Stimulated activated naive CD8-positive, alpha-beta T cell treated with anti-CD3 and anti-CD28 coated beads, Interleukin-15, Interleukin-2, amounts not matched to agents 100 ng/mL and 50 ng/mL, for 24 hours (primary cell): ENCODE measurements around the gene DACT3.

ENCODE experiments used
- H3K27ac Mint-ChIP-seq: one replicate; pipeline ENCODE4 v1.8.0; 2021; ENCODE audit warnings: mild to moderate bottlenecking, mixed read lengths
- H3K27me3 Mint-ChIP-seq: one replicate; pipeline ENCODE4 v1.8.0; 2021; ENCODE audit warnings: mixed read lengths
- H3K36me3 Mint-ChIP-seq: one replicate; pipeline ENCODE4 v1.8.0; 2021; ENCODE audit warnings: low read depth, mixed read lengths
- H3K4me1 Mint-ChIP-seq: one replicate; pipeline ENCODE4 v1.8.0; 2021; ENCODE audit warnings: low read depth, mixed read lengths
- H3K4me3 Mint-ChIP-seq: one replicate; pipeline ENCODE4 v1.8.0; 2021; ENCODE audit warnings: mild to moderate bottlenecking, mixed read lengths
- H3K9me3 Mint-ChIP-seq: one replicate; pipeline ENCODE4 v1.8.0; 2021; ENCODE audit warnings: mixed read lengths

DACT3 gene

DNA sequence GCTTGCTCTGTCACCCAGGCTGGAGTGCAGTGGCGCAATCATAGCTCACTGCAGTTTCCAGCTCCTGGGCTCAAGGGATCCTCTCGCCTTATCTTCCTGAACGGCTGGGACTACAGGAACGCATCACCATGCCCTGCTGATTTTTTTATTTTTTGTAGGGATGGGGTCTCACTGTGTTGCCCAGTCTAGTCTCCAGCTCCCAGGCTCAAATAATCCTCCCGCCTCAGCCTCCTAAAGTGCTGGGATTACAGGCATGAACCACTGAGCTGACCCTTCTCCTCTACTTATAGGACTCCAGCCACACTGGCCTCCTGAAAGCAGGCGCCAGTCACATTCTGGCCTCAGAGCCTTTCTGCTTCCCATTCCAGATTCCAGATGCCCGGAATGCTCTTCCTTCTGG is 10.5 kb downstream of the DACT3 start:
- Mint-ChIP-seq H3K4me1 (peaks cover 11% of the 10 kb centered on the region), H3K36me3 (peaks cover 6% of the 10 kb centered on the region), H3K9me3 (no peaks in the 10 kb centered on the region), H3K4me3 (peak overlapping the region; percentile 4), H3K27me3 (peaks cover 61% of the 10 kb centered on the region), H3K27ac (no peak overlapping the region)

DNA sequence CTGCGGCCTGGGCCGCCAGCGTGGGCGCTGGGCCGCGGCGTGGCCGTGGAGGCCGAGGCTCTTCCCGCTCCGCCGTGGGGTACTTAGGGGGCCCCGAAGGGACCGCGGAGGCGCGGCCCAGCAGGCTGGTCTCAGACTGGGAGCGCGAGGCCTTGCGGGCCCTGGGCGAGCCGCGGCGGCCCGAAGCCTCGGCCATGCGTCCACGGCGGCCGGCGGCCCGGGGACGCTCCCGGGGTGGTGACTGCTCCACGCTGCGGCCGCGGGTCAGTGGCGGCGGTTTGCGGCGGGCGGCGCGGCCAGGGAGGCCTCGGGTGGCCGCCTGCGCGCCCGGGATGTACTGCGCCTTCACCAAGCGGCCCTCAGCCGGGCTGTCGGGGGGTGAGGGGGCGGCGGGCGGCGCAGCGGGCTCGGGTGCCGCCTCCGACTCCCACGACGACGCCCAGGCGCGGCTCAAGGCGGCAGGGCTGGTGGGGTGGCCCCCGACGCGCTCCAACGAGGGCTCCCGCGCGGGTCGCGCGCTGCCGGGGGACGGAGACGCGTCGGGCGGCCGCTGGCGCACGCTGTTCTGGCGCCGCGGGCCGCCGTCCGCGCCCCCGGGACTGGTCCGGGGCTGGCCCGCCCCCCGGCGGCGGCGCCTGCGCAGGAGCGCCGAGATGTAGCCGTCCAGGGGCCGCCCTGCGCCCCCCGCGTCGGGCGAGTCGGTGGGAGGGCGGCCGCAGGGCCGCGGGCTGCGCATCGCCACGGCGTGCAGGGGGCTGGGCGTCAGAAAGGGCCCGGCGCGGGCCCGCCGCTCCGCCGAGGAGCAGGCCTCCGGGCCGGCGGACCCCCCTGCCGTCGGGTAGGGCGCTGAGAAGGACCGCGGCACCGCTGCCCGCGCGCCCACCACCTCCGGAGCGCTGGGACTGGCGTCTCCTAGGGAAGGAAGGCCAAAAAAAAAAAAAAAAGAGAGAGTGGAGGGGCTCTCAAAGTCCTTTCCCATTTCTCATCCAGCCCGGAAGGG is 11.7 kb downstream of the DACT3 start:
- H3K4me3 Mint-ChIP-seq = no peak overlapping the region
- no peak overlapping the region for H3K27ac Mint-ChIP-seq
- peaks cover 11% of the 10 kb centered on the region for H3K4me1 Mint-ChIP-seq
- peaks cover 6% of the 10 kb centered on the region for H3K36me3 Mint-ChIP-seq
- H3K9me3 Mint-ChIP-seq = no peaks in the 10 kb centered on the region
- peaks cover 50% of the 10 kb centered on the region for H3K27me3 Mint-ChIP-seq

DNA sequence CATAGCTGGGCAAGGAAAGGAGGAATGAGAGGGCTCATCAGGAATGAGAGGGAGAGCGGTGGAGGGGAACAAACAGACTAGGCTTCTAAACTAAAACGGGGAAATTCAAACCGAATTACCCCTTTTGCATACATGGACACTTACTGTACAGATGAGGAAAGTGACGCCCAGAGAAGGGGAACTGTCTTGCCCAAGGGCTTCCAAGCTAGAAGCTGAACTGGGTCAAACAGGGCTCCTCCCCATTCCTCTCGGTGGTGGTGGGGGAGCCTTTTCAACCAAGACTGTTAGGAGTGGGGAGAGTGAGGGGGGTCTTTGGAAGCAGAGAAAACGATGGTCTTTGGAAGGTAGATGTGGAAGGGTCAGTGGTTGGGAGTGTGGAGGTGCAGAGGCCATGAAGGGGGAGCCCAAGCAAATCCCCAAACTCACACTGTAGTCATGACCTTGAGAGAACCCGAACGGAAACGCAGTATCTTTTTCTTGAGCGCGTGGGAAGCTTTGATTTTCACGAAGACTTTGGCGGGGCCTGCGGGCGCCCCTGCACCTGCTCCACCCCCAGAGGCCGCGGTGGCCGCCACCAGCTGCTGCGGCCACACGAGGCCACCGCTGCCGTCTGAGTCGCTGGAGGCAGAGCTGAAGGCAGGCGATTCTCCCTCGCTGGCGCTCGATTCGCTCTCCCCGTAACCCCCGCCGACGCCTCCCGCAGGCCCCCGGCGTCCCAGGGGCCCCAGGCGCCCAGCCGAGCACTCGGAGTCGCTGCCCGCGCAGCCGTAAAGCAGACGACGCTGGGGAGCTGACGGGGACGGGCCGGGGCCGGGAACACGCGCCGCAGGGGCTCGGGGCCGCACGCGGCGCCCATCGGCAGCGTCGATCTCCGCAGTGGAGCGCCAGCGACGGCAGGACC is 12.7 kb downstream of the DACT3 start:
- Mint-ChIP-seq H3K36me3 (peaks cover 6% of the 10 kb centered on the region), H3K27me3 (peaks cover 47% of the 10 kb centered on the region), H3K4me3 (no peak overlapping the region), H3K4me1 (peaks cover 11% of the 10 kb centered on the region), H3K27ac (peak overlapping the region; percentile 75), H3K9me3 (no peaks in the 10 kb centered on the region)

DNA sequence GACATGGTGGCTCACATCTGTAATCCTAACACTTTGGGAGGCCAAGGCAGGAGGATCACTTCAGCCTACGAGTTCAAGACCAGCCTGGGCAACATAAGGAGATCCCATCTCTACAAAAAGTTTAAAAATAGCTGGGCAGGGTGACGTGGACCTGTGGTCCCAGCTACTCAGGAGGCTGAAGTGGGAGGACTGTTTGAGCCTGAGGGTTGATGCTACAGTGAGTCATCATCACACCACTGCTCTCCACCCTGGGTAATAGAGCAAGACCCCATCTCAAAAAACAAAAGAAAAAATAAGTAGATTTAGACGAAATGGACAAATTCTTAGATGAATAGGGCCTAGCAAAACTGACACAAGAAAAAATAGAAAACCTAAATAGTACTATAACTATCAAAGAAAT is 14.6 kb downstream of the DACT3 start:
- Mint-ChIP-seq H3K4me1 (peaks cover 11% of the 10 kb centered on the region), H3K9me3 (no peaks in the 10 kb centered on the region), H3K27ac (no peak overlapping the region), H3K27me3 (peaks cover 41% of the 10 kb centered on the region), H3K4me3 (no peak overlapping the region), H3K36me3 (peaks cover 6% of the 10 kb centered on the region)

DNA sequence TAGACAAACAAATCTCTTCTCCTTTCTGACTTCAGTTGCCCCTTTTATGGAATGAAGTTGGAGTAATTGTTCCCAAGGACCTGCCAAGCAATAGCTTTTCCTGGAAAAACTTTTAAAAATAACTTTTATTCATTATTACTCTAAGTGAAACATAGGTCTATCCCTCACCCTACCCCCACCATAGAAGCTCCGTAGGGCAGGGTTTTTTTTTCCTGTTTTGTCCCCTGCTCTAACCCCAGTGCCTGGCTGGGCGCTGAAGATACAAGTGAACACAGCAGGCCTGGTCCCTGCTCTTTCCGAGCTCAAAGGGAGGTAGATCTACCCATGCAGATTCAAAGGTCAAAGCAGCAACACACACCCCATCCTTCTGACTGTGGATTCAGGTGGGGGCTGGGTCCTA is 16.3 kb downstream of the DACT3 start:
- H3K9me3 Mint-ChIP-seq = no peaks in the 10 kb centered on the region
- H3K27ac Mint-ChIP-seq = no peak overlapping the region
- H3K27me3 Mint-ChIP-seq = peaks cover 29% of the 10 kb centered on the region
- no peak overlapping the region for H3K4me3 Mint-ChIP-seq
- H3K4me1 Mint-ChIP-seq = peaks cover 14% of the 10 kb centered on the region
- peaks cover 6% of the 10 kb centered on the region for H3K36me3 Mint-ChIP-seq

DNA sequence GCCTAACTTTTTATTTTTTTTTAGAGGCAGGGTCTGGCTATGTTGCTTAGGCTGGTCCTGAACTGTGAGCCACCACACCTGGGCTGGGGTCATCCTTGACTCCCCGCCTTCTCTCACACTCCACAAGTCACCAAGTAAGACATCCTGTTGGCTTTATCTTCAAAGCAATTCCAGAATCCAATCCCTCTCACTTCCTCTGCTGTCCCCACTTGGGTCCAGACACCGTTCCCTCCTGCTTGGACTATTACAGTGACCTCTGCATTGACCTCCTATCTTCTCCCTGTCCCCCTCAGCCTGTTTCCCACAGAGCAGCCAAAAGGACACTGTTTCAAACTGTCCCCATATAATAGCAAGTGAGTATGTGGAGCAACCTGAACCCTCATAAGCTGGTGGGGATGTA is 20.3 kb downstream of the DACT3 start:
- H3K27me3 Mint-ChIP-seq = peaks cover 6% of the 10 kb centered on the region
- no peak overlapping the region for H3K27ac Mint-ChIP-seq
- no peaks in the 10 kb centered on the region for H3K9me3 Mint-ChIP-seq
- H3K4me3 Mint-ChIP-seq = peak overlapping the region; percentile 25
- no peaks in the 10 kb centered on the region for H3K36me3 Mint-ChIP-seq
- H3K4me1 Mint-ChIP-seq = peaks cover 8% of the 10 kb centered on the region

DNA sequence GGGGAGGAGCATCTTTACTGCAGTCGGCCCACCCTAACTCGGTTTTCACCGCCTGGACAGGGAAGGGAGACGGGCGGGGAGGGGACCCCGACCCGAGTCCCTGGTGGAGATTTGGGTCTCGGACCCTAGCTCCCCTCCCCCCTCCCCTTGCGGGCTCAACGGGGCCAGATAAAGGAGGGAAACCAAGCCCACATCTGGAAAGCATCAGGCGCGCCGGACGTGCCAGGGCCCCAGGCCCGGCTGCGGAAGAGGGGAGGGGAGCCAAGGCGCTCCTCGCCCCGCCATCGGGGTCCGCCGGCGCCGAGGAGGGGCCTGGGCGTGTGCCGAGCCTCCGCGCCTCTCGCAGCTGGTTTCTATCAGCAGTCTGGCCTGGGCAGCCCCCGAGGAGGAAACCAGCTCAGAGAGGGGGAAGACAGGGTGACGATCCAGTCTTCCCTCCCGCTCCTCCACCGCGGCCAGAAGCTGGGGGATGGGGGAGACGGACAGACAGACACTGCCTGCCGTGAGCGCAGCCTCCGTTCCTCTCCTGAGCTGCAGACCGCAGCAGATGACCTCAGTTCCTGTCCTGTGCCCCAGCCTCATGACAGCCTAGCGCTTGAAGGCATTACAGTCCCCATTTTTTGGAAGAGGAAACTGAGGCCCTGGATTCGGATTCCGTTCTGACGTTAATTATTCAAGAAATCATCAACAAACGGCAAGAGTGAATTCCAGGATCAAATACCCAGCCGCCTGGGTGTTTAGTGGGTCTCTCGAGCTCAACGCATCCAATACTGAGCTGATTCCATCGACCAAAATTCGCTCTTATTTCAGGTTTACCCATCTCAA is 21.4 kb downstream of the DACT3 start:
- H3K4me3 Mint-ChIP-seq = no peak overlapping the region
- no peaks in the 10 kb centered on the region for H3K36me3 Mint-ChIP-seq
- peaks cover 12% of the 10 kb centered on the region for H3K4me1 Mint-ChIP-seq

DNA sequence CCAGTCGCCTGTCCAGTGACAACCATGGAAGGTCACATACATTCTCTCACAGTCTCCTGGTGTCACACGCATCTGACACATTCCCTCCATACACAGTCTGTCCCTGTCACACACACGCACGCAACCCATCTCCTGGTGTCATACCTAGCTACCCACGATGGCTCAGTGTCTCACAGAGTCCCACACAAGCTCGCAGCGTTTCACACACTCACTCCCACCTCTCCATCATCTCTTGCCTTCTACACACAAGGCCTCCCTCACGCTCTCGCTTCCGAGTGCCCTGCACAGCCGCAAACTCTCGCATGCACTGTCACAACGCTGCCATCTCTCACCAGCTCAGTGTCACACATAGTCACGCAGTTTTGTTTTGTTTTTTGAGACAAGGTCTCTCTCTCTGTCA is 23.8 kb downstream of the DACT3 start:
- no peak overlapping the region for H3K4me3 Mint-ChIP-seq
- H3K9me3 Mint-ChIP-seq = no peaks in the 10 kb centered on the region
- H3K27me3 Mint-ChIP-seq = peaks cover 3% of the 10 kb centered on the region
- peaks cover 24% of the 10 kb centered on the region for H3K4me1 Mint-ChIP-seq
- H3K36me3 Mint-ChIP-seq = peaks cover 6% of the 10 kb centered on the region
- no peak overlapping the region for H3K27ac Mint-ChIP-seq

More for the DNA sequence above, 21.4 kb downstream of the DACT3 start:
- H3K27ac Mint-ChIP-seq = no peak overlapping the region
- peaks cover 3% of the 10 kb centered on the region for H3K27me3 Mint-ChIP-seq
- no peaks in the 10 kb centered on the region for H3K9me3 Mint-ChIP-seq

DNA sequence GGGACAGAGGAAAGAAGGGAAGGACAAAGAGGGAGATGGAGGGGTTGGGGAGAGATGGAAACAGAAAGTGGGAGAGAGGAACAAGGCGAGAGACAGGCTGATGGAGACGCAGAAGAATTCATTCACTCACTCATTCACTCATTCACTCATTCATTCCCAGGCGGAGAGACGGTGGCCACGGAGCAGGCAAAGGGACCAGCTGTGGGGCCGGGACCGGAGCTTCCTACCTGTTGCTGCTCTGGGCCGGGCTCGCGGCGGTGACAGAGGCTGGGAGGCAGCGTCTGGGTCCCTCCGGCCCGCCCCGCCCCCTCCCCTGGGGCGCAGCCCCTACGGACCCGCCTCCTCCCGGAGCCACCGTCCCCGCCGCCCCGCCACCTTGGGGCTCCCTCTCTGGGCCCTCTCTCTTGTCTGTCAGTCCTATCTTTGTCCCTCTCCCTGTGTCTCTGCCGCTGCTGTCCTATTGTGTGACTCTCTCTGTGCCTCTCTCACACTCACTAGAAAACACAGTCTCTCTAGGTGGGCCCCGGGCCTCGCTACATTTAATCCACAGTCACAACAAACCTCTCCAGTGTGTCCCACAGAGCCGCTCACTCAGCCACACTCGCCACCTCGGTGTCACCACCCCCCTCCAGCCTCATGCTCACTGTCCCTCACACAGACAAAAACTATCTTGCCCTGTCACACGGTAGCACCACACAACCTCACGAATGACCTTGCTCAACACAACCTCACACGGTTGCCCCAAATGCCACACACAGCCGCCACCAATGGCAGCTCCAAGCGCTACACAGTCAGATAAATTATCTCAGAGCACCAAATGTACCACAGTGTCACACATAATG is 24.8 kb downstream of the DACT3 start, which contains the start of gene GNG8:
Gene GNG8 (minus strand): TSS at position 283 of the 842 bp plus-strand sequence. CDS start 1,520 bp downstream, outside the sequence.
- Mint-ChIP-seq H3K4me3 (peak within 1 kb of the TSS; percentile 77), H3K9me3 (no peaks in the 10 kb centered on the region), H3K27ac (peak within 1 kb of the TSS; percentile 69), H3K4me1 (peaks cover 24% of the 10 kb centered on the region), H3K27me3 (peaks cover 3% of the 10 kb centered on the region), H3K36me3 (peaks cover 6% of the 10 kb centered on the region)

DNA sequence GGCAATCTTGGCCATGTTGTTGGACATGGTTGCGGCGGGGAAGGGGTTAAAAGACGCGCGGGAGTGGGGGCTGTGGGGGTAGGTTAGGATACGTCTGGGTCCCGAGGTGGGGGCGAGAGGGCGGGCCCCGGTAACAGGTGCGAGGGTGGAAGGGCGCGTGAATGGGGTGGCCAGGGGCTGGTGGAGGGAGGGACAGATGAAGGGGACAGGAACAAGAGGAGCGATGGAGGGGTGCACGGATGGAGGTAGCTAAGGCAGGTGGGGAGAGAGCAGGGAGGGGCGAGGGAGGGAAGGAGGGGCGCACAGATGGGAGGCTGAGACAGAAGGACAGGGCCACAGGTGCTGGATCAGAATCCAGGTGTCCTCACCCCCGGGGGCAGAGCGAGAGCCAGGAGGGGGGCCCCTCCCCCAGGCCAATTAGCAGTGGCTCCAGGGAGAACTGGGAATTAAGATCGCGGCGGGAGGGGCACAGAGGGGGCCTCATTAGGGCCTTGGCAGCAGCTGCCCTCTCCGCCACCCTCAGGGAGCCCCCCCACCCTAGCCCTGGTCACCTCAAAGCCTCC is 26.2 kb downstream of the DACT3 start:
- H3K9me3 Mint-ChIP-seq = no peaks in the 10 kb centered on the region
- no peaks in the 10 kb centered on the region for H3K27me3 Mint-ChIP-seq
- peaks cover 18% of the 10 kb centered on the region for H3K4me1 Mint-ChIP-seq
- H3K27ac Mint-ChIP-seq = no peak overlapping the region
- H3K4me3 Mint-ChIP-seq = peak overlapping the region; percentile 77
- peaks cover 6% of the 10 kb centered on the region for H3K36me3 Mint-ChIP-seq

DNA sequence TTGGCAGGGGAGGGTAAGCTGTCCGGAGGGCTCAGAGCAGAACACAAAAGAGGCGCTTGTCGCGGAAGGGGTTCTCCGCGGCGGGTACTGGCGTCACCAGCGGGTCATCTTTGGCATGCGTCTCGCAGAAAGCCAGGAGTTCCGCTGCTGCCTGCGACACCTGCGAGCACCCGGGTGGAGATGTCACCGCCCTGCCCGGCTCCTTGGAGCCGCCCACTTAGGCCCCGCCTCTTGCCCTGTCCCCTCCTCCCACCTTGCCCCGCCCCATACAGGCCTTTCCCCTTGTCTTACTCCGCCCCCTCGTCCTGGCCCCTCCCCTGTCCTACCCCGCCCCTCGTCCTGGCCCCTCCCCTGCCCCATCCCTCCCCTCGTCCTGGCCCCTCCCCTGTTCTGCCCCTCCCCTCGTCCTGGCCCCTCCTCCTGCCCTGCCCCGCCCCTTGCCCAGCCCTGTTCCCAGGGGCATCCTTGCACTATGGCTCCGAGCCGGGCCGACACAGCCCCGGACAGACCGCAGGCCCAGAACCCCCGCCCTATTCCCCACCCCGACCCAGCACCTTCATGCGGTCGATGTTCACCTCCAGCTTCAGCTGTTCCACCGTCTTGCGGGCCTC is 26.8 kb downstream of the DACT3 start:
- H3K4me1 Mint-ChIP-seq = peaks cover 17% of the 10 kb centered on the region
- H3K36me3 Mint-ChIP-seq = peaks cover 6% of the 10 kb centered on the region
- peak overlapping the region; percentile 50 for H3K27ac Mint-ChIP-seq
- H3K4me3 Mint-ChIP-seq = peak overlapping the region; percentile 84
- no peaks in the 10 kb centered on the region for H3K9me3 Mint-ChIP-seq
- no peaks in the 10 kb centered on the region for H3K27me3 Mint-ChIP-seq

DNA sequence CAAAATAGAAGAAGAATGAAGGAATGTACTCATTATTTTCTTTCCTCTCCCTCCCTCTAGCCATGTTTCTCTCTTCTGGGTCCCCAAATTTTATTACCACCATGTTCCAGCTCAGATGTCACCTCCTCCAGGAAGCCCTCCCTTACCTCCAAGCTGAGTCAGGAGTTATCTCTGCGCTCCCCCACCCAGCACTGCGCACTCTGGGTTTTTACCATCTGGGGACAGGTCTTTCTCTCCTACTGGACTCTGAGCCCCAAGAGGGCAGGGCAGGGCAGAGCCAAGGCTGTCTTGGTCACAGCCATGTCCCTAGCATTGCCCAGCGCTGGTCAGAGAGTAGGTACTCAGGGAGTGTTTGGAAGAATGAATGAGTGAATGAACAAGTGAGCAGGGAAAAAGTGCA is 27.9 kb downstream of the DACT3 start:
- peak overlapping the region; percentile 41 for H3K27ac Mint-ChIP-seq
- no peaks in the 10 kb centered on the region for H3K27me3 Mint-ChIP-seq

DNA sequence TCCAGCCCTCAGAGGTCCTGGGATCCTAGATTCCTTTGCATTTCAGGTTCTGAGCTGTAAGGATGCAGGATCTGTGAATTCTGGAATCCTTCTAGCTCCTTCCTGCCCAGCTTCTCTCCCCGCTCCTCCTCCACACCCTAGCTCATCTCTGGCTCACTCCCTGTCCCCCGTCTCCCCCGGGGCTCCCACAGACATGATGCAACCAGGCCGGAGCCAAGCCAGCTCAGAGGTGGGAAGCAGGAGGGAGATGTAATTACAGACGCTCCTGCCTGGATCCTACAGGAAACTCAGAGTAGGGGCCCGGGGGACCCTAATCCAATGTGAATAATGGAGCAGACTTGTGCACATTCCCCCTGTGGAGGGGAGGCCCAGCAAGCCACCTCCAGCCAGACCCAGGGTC is 29.5 kb downstream of the DACT3 start:
- Mint-ChIP-seq H3K4me3 (no peak overlapping the region), H3K4me1 (peaks cover 24% of the 10 kb centered on the region), H3K27me3 (no peaks in the 10 kb centered on the region), H3K9me3 (no peaks in the 10 kb centered on the region), H3K36me3 (peaks cover 6% of the 10 kb centered on the region), H3K27ac (no peak overlapping the region)

More for the DNA sequence above, 27.9 kb downstream of the DACT3 start:
- Mint-ChIP-seq H3K9me3 (no peaks in the 10 kb centered on the region), H3K36me3 (peaks cover 6% of the 10 kb centered on the region), H3K4me3 (peak overlapping the region; percentile 84), H3K4me1 (peaks cover 19% of the 10 kb centered on the region)
